SU-DHL-6 (cell line): ENCODE data around the gene KDM5B.

Experiments
- H2AFZ ChIP-seq: fragments of 200-600 bp; sonication (generic); 2 replicates; pipeline ENCODE4 v1.6.1; 2014; ENCODE audit warnings: low read depth, mild to moderate bottlenecking, moderate library complexity, mixed read lengths, antibody characterized with exemption, low read length; ENCODE audit not compliant: severe bottlenecking
- H3F3A ChIP-seq: fragments of 200-600 bp; shearing (Covaris generic); 2 replicates; pipeline ENCODE4 v1.6.0; 2016; ENCODE audit warnings: antibody characterized with exemption, mild to moderate bottlenecking; ENCODE audit not compliant: insufficient read depth
- H3K27ac ChIP-seq: fragments of 200-600 bp; sonication (generic); 2 replicates; pipeline ENCODE4 v1.5.1; 2016; ENCODE audit warnings: low read depth, mild to moderate bottlenecking, low read length, moderate library complexity, mixed read lengths
- H3K27me3 ChIP-seq: fragments of 200-600 bp; sonication (generic), shearing (Covaris generic); 2 replicates; pipeline ENCODE4 v1.6.0; 2014; ENCODE audit warnings: mild to moderate bottlenecking, low read length
- H3K36me3 ChIP-seq: fragments of 200-600 bp; sonication (generic); 2 replicates; pipeline ENCODE4 v1.6.1; 2014; ENCODE audit warnings: mild to moderate bottlenecking, low read length, mixed read lengths
- H3K4me2 ChIP-seq: fragments of 300-600, 200-600 bp; shearing (Covaris generic), sonication (generic); 2 replicates; pipeline ENCODE4 v1.6.0; 2014; ENCODE audit warnings: low read length, low read depth, mild to moderate bottlenecking; ENCODE audit not compliant: poor library complexity, severe bottlenecking
- H3K4me3 ChIP-seq: fragments of 200-600 bp; sonication (generic); 2 replicates; pipeline ENCODE4 v1.5.1; 2014; ENCODE audit warnings: antibody characterized with exemption, low read length, mild to moderate bottlenecking, mixed read lengths; ENCODE audit not compliant: insufficient read depth, poor library complexity, severe bottlenecking
- H3K79me2 ChIP-seq: fragments of 200-600 bp; sonication (generic); 2 replicates; pipeline ENCODE4 v1.6.1; 2014; ENCODE audit warnings: mild to moderate bottlenecking, low read length, moderate library complexity; ENCODE audit not compliant: insufficient read depth
- H3K9ac ChIP-seq: fragments of 200-600 bp; sonication (generic); 2 replicates; pipeline ENCODE4 v1.7.0; 2014; ENCODE audit warnings: mild to moderate bottlenecking, low read length
- H3K9me2 ChIP-seq: fragments of 200-600 bp; sonication (generic); replicated peaks from 2 replicates; pipeline ENCODE4 v1.6.1; 2014; ENCODE audit warnings: low read length; ENCODE audit not compliant: insufficient read depth
- H3K9me3 ChIP-seq: fragments of 200-600 bp; sonication (generic); 2 replicates; pipeline ENCODE4 v1.6.1; 2014; ENCODE audit warnings: low read length, mixed read lengths; ENCODE audit not compliant: insufficient read depth
- H4K20me1 ChIP-seq: fragments of 200-600 bp; sonication (generic); 2 replicates; pipeline ENCODE4 v1.6.1; 2014; ENCODE audit warnings: low read depth, mild to moderate bottlenecking, antibody characterized with exemption, low read length, moderate library complexity, mixed read lengths
- CTCF ChIP-seq: fragments of 200-600 bp; sonication (generic); IDR thresholded peaks from one replicate; pipeline ENCODE4 v1.5.1; 2017; ENCODE audit warnings: antibody characterized with exemption, mild to moderate bottlenecking, low read length, moderate library complexity; ENCODE audit not compliant: insufficient read depth, poor library complexity, severe bottlenecking
- EZH2phosphoT487 ChIP-seq: fragments of 200-600 bp; sonication (generic), shearing (Covaris generic); conservative IDR thresholded peaks from 2 replicates; pipeline ENCODE4 v1.6.1; 2018; ENCODE audit warnings: mild to moderate bottlenecking, antibody characterized with exemption, low read length, moderate library complexity, mixed read lengths

Gene KDM5B

GRCh38 chr1:202677433-202677832, 130.8 kb downstream of the KDM5B start:
- TF ChIP-seq EZH2phosphoT487 (no peak), CTCF (no peak)
- Histone ChIP-seq H3K4me2 (no peak overlapping the region), H3K36me3 (no peaks in the 10 kb centered on the region), H3K9me2 (no peaks in the 10 kb centered on the region), H3K27me3 (no peaks in the 10 kb centered on the region), H3F3A (no peaks in the 10 kb centered on the region), H3K4me3 (no peak overlapping the region), H3K9me3 (no peaks in the 10 kb centered on the region), H4K20me1 (no peaks in the 10 kb centered on the region), H2AFZ (no peak overlapping the region), H3K9ac (no peak overlapping the region), H3K27ac (no peak overlapping the region), H3K79me2 (no peaks in the 10 kb centered on the region)
